Measurements from ENCODE around the gene RDH5. TPM values are rescaled to one million over a fixed set of nuclear protein-coding genes. Genes with fewer than 3 reads are reported as not detected.

Gene RDH5
- total RNA-seq, 4 donors from 2014 or later = 28.0 to 54.6 (median 38.4) TPM

GRCh38 chr12:55684761-55685370 lies 35.3 kb upstream of the RDH5 start:
- DNase-seq (ENCODE audit: low spot score in 2 of 2) = no peak
- no peak overlapping the region for H3K4me3 ChIP-seq
- TF ChIP-seq POLR2A (IDR thresholded peaks at IDR 0.05) = no peak
- peaks cover 0 to 43% (median 0%) of the 10 kb centered on the region in 3 donors for H3K36me3 ChIP-seq
- no peak overlapping the region for H3K27ac ChIP-seq
- no peaks in the 10 kb centered on the region for H3K9me3 ChIP-seq
- 77 to 93% methylated on average over 6 to 12 of the region's 20 CpGs for WGBS, 2 donors
- peaks cover 0 to 17% (median 9%) of the 10 kb centered on the region in 4 donors for H3K4me1 ChIP-seq
- H3K27me3 ChIP-seq = no peaks in the 10 kb centered on the region

DNA sequence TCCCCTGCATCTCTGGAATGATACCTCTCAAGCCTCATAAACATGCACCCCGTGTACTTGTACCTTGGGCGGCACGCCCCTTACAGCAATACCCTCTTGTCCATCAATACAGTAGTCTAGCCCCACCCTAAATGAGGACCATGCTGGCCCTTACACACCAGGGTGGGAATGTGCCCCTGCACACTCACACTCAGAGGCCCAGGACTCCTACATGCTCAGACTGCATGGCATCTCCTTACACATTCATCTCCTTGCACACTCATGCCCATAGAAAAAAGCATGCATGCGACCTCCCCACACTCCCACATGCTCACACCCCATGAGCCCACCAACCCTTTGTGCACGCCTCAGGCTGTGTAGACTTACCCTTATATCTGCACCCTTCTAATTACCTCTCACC lies 34.5 kb upstream of the RDH5 start:
- Histone ChIP-seq H3K27ac (no peak overlapping the region), H3K27me3 (no peaks in the 10 kb centered on the region), H3K4me3 (no peak overlapping the region), H3K36me3 (peaks cover 0 to 43% (median 0%) of the 10 kb centered on the region in 3 donors), H3K9me3 (no peaks in the 10 kb centered on the region), H3K4me1 (peaks cover 0 to 15% (median 9%) of the 10 kb centered on the region in 4 donors)
- DNase-seq (ENCODE audit: low spot score in 2 of 2) = no peak
- WGBS, 2 donors = 87 to 91% methylated on average over 5 of the region's 5 CpGs
- TF ChIP-seq POLR2A (IDR thresholded peaks at IDR 0.05) (no peak), CTCF (IDR thresholded peaks at IDR 0.05) (no peak), EP300 (IDR thresholded peaks at IDR 0.05) (no peak)

GRCh38 chr12:55686366-55687010 lies 33.7 kb upstream of the RDH5 start:
- H3K36me3 ChIP-seq = peaks cover 0 to 49% (median 0%) of the 10 kb centered on the region in 3 donors
- no peak overlapping the region for H3K4me3 ChIP-seq

GRCh38 chr12:55687746-55688145 lies 32.4 kb upstream of the RDH5 start:
- TF ChIP-seq EP300 (IDR thresholded peaks at IDR 0.05) (no peak), POLR2A (IDR thresholded peaks at IDR 0.05) (no peak), CTCF (IDR thresholded peaks at IDR 0.05) (no peak)
- peaks cover 0 to 62% (median 0%) of the 10 kb centered on the region in 3 donors for H3K36me3 ChIP-seq
- H3K27me3 ChIP-seq = no peaks in the 10 kb centered on the region
- no peak for DNase-seq (ENCODE audit: low spot score in 2 of 2)
- no peak overlapping the region for H3K4me3 ChIP-seq
- H3K4me1 ChIP-seq = no peaks in the 10 kb centered on the region
- no peaks in the 10 kb centered on the region for H3K9me3 ChIP-seq
- H3K27ac ChIP-seq = no peak overlapping the region

More at GRCh38 chr12:55686366-55687010, 33.7 kb upstream of the RDH5 start:
- TF ChIP-seq EP300 (IDR thresholded peaks at IDR 0.05) (no peak), CTCF (IDR thresholded peaks at IDR 0.05) (no peak), POLR2A (IDR thresholded peaks at IDR 0.05) (no peak)
- H3K9me3 ChIP-seq = no peaks in the 10 kb centered on the region
- DNase-seq (ENCODE audit: low spot score in 2 of 2) = no peak
- peaks cover 0 to 7% (median 5%) of the 10 kb centered on the region in 4 donors for H3K4me1 ChIP-seq
- H3K27me3 ChIP-seq = no peaks in the 10 kb centered on the region
- 84 to 89% methylated on average over 9 of the region's 9 CpGs for WGBS, 2 donors
- no peak overlapping the region for H3K27ac ChIP-seq

GRCh38 chr12:55688716-55689655 lies 31.2 kb upstream of the RDH5 start:
- TF ChIP-seq EP300 (IDR thresholded peaks at IDR 0.05) = no peak
- TF ChIP-seq POLR2A (IDR thresholded peaks at IDR 0.05) = no peak
- no peaks in the 10 kb centered on the region for H3K4me1 ChIP-seq
- H3K9me3 ChIP-seq = no peaks in the 10 kb centered on the region
- no peak overlapping the region for H3K4me3 ChIP-seq
- WGBS, 2 donors = 90 to 92% methylated on average over 16 of the region's 16 CpGs
- H3K27me3 ChIP-seq = no peaks in the 10 kb centered on the region
- H3K27ac ChIP-seq = no peak overlapping the region
- peaks cover 0 to 74% (median 0%) of the 10 kb centered on the region in 3 donors for H3K36me3 ChIP-seq
- DNase-seq (ENCODE audit: low spot score in 2 of 2) = no peak
